IMR-90 (cell line): ENCODE measurements around the gene SEMA6A. TPM values are rescaled to one million over a fixed set of nuclear protein-coding genes. Genes with fewer than 3 reads are reported as not detected.

ENCODE experiments used
- ATAC-seq: fragments of 200-7000 bp; cut with Tn5 transposase; 2 replicates; pipeline ENCODE4 v1.9.1; 2020; ENCODE audit warnings: low read depth, mild to moderate bottlenecking, moderate library complexity
- BruUV-seq: library from RNA; stranded (reverse); fragments of 400-500 nt; replicated peaks from 2 replicates; lab custom pipeline; 2021; lab: Mats Ljungman, UMichigan
- CTCF ChIA-PET: fragments of 300-600 bp; formaldehyde crosslinking; extraction: SDS; loops from one replicate; lab custom pipeline; 2021; ENCODE audit warnings: antibody characterized with exemption; lab: Yijun Ruan, JAX
- POLR2A ChIA-PET: fragments of 300-600 bp; sonication (Branson Sonifier 250); formaldehyde crosslinking; loops from one replicate; lab custom pipeline; 2022; ENCODE audit warnings: antibody characterized with exemption; ENCODE audit not compliant: unreplicated experiment; lab: Charles Lee
- DNase-seq: peaks from one replicate; pipeline ENCODE4 v3.0.0; 2013
- H2AFZ ChIP-seq: replicated peaks from 2 replicates; pipeline ENCODE3; 2013; ENCODE audit warnings: low read length, mild to moderate bottlenecking; ENCODE audit not compliant: poor library complexity
- H2AK5ac ChIP-seq: 2 replicates; pipeline ENCODE4 v1.6.1; 2013; ENCODE audit warnings: low read depth, low read length, inconsistent platforms
- H2AK9ac ChIP-seq: replicated peaks from 2 replicates; pipeline ENCODE3; 2013; ENCODE audit warnings: mild to moderate bottlenecking, low read depth, low read length, moderate library complexity; ENCODE audit not compliant: poor library complexity
- H2BK120ac ChIP-seq: 2 replicates; pipeline ENCODE4 v1.6.1; 2013; ENCODE audit warnings: low read depth, low read length, inconsistent platforms
- H2BK15ac ChIP-seq: 3 replicates; pipeline ENCODE4 v1.6.1; 2013; ENCODE audit warnings: low read depth, low read length, inconsistent platforms
- H2BK20ac ChIP-seq: 2 replicates; pipeline ENCODE4 v1.6.1; 2013; ENCODE audit warnings: low read depth, mild to moderate bottlenecking, inconsistent platforms, low read length, moderate library complexity
- H2BK5ac ChIP-seq: 2 replicates; pipeline ENCODE4 v1.6.1; 2013; ENCODE audit warnings: mild to moderate bottlenecking, low read depth, low read length, inconsistent platforms; ENCODE audit not compliant: poor library complexity, severe bottlenecking
- H3K14ac ChIP-seq: replicated peaks from 2 replicates; pipeline ENCODE4 v1.6.1; 2013; ENCODE audit warnings: low read depth, low read length, inconsistent platforms
- H3K18ac ChIP-seq: 2 replicates; pipeline ENCODE4 v1.6.1; 2013; ENCODE audit warnings: low read depth, low read length, control low read depth
- H3K23ac ChIP-seq: 2 replicates; pipeline ENCODE4 v1.6.1; 2013; ENCODE audit warnings: low read depth, low read length, inconsistent platforms
- H3K27ac ChIP-seq: 2 replicates; pipeline ENCODE4 v1.5.1; 2013; ENCODE audit warnings: mild to moderate bottlenecking, control low read depth, low read length; ENCODE audit not compliant: insufficient read depth
- H3K27me3 ChIP-seq: 2 replicates; pipeline ENCODE4 v1.6.1; 2013; ENCODE audit warnings: low read length; ENCODE audit not compliant: control insufficient read depth, insufficient read depth
- H3K36me3 ChIP-seq: 2 replicates; pipeline ENCODE4 v1.6.1; 2013; ENCODE audit warnings: low read length, mixed read lengths; ENCODE audit not compliant: control insufficient read depth, insufficient read depth
- H3K4ac ChIP-seq: 2 replicates; pipeline ENCODE4 v1.6.1; 2013; ENCODE audit warnings: low read depth, low read length, inconsistent platforms
- H3K4me1 ChIP-seq: 2 replicates; pipeline ENCODE4 v1.6.1; 2013; ENCODE audit warnings: low read length, mixed read lengths; ENCODE audit not compliant: control insufficient read depth, insufficient read depth
- H3K4me2 ChIP-seq: 2 replicates; pipeline ENCODE4 v1.6.1; 2013; ENCODE audit warnings: low read depth, mild to moderate bottlenecking, control low read depth, low read length, moderate library complexity
- H3K4me3 ChIP-seq: 2 replicates; pipeline ENCODE4 v1.5.1; 2013; ENCODE audit warnings: low read depth, mild to moderate bottlenecking, control low read depth, low read length, moderate library complexity; ENCODE audit not compliant: insufficient read depth
- H3K56ac ChIP-seq: 2 replicates; pipeline ENCODE4 v1.6.1; 2013; ENCODE audit warnings: low read length, inconsistent platforms; ENCODE audit not compliant: insufficient read depth; ENCODE audit errors: extremely low read depth
- H3K79me1 ChIP-seq, 2 experiments: 2 replicates each; pipeline ENCODE4 v1.6.1; 2013; ENCODE audit warnings: low read length in 2 of 2, inconsistent platforms in 1 of 2, low read depth in 1 of 2
- H3K9ac ChIP-seq: 2 replicates; pipeline ENCODE4 v1.6.1; 2013; ENCODE audit warnings: low read depth, low read length, control low read depth
- H3K9me1 ChIP-seq: 2 replicates; pipeline ENCODE4 v1.6.1; 2013; ENCODE audit warnings: low read length, inconsistent platforms; ENCODE audit not compliant: insufficient read depth
- H3K9me3 ChIP-seq: 2 replicates; pipeline ENCODE4 v1.6.1; 2013; ENCODE audit warnings: low read length; ENCODE audit not compliant: control insufficient read depth, insufficient read depth
- H4K20me1 ChIP-seq: 2 replicates; pipeline ENCODE4 v1.6.1; 2013; ENCODE audit warnings: low read length, inconsistent platforms; ENCODE audit not compliant: insufficient read depth
- H4K5ac ChIP-seq: 2 replicates; pipeline ENCODE4 v1.6.1; 2013; ENCODE audit warnings: mild to moderate bottlenecking, low read depth, low read length, control low read depth
- H4K8ac ChIP-seq, 2 experiments: 2 replicates each; pipeline ENCODE4 v1.6.1; 2013; ENCODE audit warnings: low read depth in 2 of 2, low read length in 2 of 2, control low read depth in 1 of 2, inconsistent platforms in 1 of 2
- H4K91ac ChIP-seq: 2 replicates; pipeline ENCODE4 v1.6.1; 2013; ENCODE audit warnings: low read depth, low read length, inconsistent platforms; ENCODE audit not compliant: insufficient read depth
- CEBPB ChIP-seq: IDR thresholded peaks from 2 replicates; pipeline ENCODE4 v1.6.1; 2012; ENCODE audit warnings: low read depth, low read length, improper control_type of control experiment
- CHD1 ChIP-seq: IDR thresholded peaks from 2 replicates; pipeline ENCODE4 v1.6.1; 2012; ENCODE audit warnings: low read depth, low read length, improper control_type of control experiment
- CTCF ChIP-seq: conservative IDR thresholded peaks from 2 replicates; pipeline ENCODE4 v1.5.1; 2012; ENCODE audit warnings: mild to moderate bottlenecking, low read depth, low read length, improper control_type of control experiment
- MAFK ChIP-seq: IDR thresholded peaks from 2 replicates; pipeline ENCODE4 v1.6.1; 2012; ENCODE audit warnings: low read depth, low read length, improper control_type of control experiment
- MXI1 ChIP-seq: IDR thresholded peaks from 2 replicates; pipeline ENCODE4 v1.6.1; 2012; ENCODE audit warnings: low read depth, mild to moderate bottlenecking, low read length, moderate library complexity, borderline replicate concordance
- NFE2L2 ChIP-seq: fragments of 150-350 bp; IDR thresholded peaks from 2 replicates; pipeline ENCODE4 v1.6.1; 2016; ENCODE audit warnings: low read depth, mild to moderate bottlenecking, low read length
- POLR2A ChIP-seq: IDR thresholded peaks from 2 replicates; pipeline ENCODE4 v1.6.1; 2012; ENCODE audit warnings: mild to moderate bottlenecking, low read depth, low read length
- SMC3 ChIP-seq: fragments of 150-350 bp; IDR thresholded peaks from 2 replicates; pipeline ENCODE4 v1.6.1; 2016; ENCODE audit warnings: low read depth, mild to moderate bottlenecking, antibody characterized with exemption, low read length, moderate library complexity
- USF2 ChIP-seq: fragments of 150-350 bp; IDR thresholded peaks from 2 replicates; pipeline ENCODE4 v1.6.1; 2017; ENCODE audit warnings: mild to moderate bottlenecking, antibody characterized with exemption, low read length, low read depth
- WGBS, 2 experiments: methylation state at CpG; one replicate each; pipeline versions ENCODE4 v1.1.5 to v1.1.7; 2013; ENCODE audit warnings: missing lambda C conversion rate in 2 of 2; ENCODE audit not compliant: insufficient read length in 1 of 2; ENCODE audit errors: extremely low coverage in 2 of 2; 5-methylcytosine and 5-hydroxymethylcytosine counted together
- dilution Hi-C: fragments of 300-500 bp; cut with HindIII; formaldehyde crosslinking; loops from one replicate; pipeline ENCODE4 v1.14.3; 2018; ENCODE audit warnings: low sequenced_read_pairs; ENCODE audit not compliant: unreplicated experiment
- in situ Hi-C: fragments of 300-500 bp; cut with MboI; formaldehyde crosslinking; loops from 3 replicates; pipeline ENCODE4 v1.14.3; 2019; ENCODE audit warnings: low sequenced_read_pairs, inconsistent platforms, mixed read lengths
- intact Hi-C: fragments of 100-400 bp; cut with micrococcal nuclease; formaldehyde crosslinking; loops from 2 replicates; pipeline ENCODE4 v1.10.0; 2022
- polyA plus RNA-seq, 3 experiments: library from polyadenylated mRNA; depleted of rRNA; stranded (reverse); fragments of >200 nt; gene quantifications; 2 replicates each; pipeline ENCODE4 v1.2.3, GENCODE V29; 2012; ENCODE audit warnings: low replicate concordance in 1 of 3
- total RNA-seq: library from RNA; depleted of rRNA; stranded (reverse); fragments of >200 nt; gene quantifications from 2 replicates; pipeline ENCODE4 v1.2.3, GENCODE V29; 2012

SEMA6A gene
- total and polyA plus RNA-seq, 2 of the 4 experiments (the other 2 are of a cell fraction), result 0.27 to 0.36 TPM

- Histone ChIP-seq H3K4me2 (no peak overlapping the region), H4K20me1 (no peaks in the 10 kb centered on the region), H3K4ac (no peak overlapping the region), H2BK5ac (no peak overlapping the region), H3K4me3 (no peak overlapping the region), H3K36me3 (no peaks in the 10 kb centered on the region), H3K9me1 (no peaks in the 10 kb centered on the region), H3K14ac (no peak overlapping the region), H4K5ac (no peak overlapping the region), H3K9me3 (no peaks in the 10 kb centered on the region), H4K8ac (no peak overlapping the region), H2BK15ac (no peak overlapping the region), H3K23ac (no peak overlapping the region), H2AK5ac (no peak overlapping the region), H2AFZ (no peak overlapping the region), H2AK9ac (no peak overlapping the region), H3K4me1 (no peaks in the 10 kb centered on the region), H3K27ac (no peak overlapping the region), H4K91ac (no peak overlapping the region), H3K27me3 (no peaks in the 10 kb centered on the region; the same call in none of the 2 replicates), H3K56ac (no peak overlapping the region), H2BK120ac (no peak overlapping the region), H2BK20ac (no peak overlapping the region), H3K79me1 (no peaks in the 10 kb centered on the region), H3K9ac (no peak overlapping the region), H3K18ac (no peak overlapping the region)
- no peak for TF ChIP-seq USF2
- TF ChIP-seq SMC3, result no peak
- no peak for TF ChIP-seq POLR2A
- no peak for TF ChIP-seq CEBPB
- no peak for TF ChIP-seq NFE2L2
- TF ChIP-seq MXI1, result no peak
- TF ChIP-seq MAFK, result no peak
- TF ChIP-seq CTCF, result no peak
- no peak for TF ChIP-seq CHD1
- no peak for ATAC-seq
- ChIA-PET POLR2A (no interaction called here), CTCF (no interaction called here)
- intact Hi-C loops, result no loop called here
- dilution Hi-C loops, result no loop called here
- DNase-seq, result no peak
- 60% methylated on average over 2 of the region's 14 CpGs; no CpG with 5 or more reads in 1 of the 2 experiments for WGBS, 2 experiments
- BruUV-seq, result no TSS peak
- in situ Hi-C loops, result no loop called here
Observed at GRCh38 chr5:116444373-116445295, 130.0 kb downstream of the SEMA6A start.
